T-helper 2 cell treated with Interferon-gamma antibody and Interleukin-4, amounts not matched to agents 100 ng/mL and 5 ng/mL, for 36 hours (primary cell): ENCODE data around the gene NR6A1. TPM values are rescaled to one million over a fixed set of nuclear protein-coding genes. Genes with fewer than 3 reads are reported as not detected.

Experiments
- intact Hi-C: fragments of 100-400 bp; cut with micrococcal nuclease; formaldehyde crosslinking; loops from one replicate; pipeline ENCODE4 v1.15.1; 2023
- total RNA-seq: library from RNA; stranded (reverse); gene quantifications from 2 replicates; pipeline ENCODE4 v1.2.3, GENCODE V29; 2022

The NR6A1 gene
- total RNA-seq, 1 donor from 2014 or later: 0.50 TPM

DNA sequence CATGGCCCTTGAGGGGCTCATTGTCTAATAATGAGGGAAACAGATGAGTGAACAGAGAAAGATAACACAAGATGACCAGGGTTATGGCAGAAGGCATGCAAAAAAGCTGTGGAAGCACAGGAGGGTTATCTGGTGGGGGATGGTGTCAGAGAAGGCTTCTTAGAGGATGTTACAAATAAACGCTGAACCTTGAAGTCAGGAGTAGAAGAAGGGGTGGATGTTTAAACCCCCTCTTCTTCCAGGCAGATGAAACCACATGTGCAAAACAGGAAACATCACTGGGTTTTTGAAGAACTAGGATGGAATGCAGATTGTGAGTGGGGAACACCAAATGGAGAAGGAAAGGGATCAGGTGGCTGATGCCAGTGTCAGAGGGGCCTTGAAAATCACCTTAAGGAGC lies 222.1 kb downstream of the NR6A1 start:
- intact Hi-C loops: no loop called here

DNA sequence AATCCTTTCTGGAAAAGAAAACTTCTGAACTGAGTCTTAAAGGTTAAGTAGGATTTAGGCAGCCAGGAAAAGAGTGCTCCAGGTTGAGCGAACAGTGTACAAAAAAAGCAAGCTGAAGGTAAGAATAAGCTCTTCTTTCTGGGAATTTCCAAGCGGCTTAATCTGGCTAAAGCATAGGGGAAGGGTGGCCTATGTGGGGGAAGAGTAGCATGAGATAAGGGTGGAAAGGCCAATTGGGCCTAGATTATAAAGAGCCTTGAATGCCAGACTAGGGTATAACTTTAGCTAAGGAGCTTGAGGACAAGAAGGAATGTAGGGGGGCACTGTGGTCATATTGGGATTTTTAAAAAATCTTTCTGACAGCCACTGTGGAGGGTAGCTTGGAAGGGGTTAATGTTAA lies 226.6 kb downstream of the NR6A1 start:
- intact Hi-C loops: no loop called here

DNA sequence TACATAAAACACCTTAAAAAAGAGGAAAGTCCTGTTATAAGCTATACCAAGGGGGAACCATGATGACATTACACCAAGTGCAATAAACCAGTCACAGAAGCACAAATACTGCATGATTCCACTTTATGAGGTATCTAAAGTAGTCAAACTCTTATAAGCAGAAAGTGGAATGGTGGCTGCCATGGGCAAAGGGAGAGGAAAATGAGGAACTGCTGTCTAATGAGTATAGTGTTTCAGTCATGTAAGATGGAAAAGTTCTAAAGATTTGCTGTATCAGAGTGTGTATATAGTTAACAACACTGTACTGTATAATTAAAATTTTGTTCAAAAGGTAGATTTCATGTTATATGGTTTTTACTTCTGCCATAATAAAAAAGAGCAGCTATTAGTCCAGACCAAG lies 229.3 kb downstream of the NR6A1 start:
- intact Hi-C loops: no loop called here

DNA sequence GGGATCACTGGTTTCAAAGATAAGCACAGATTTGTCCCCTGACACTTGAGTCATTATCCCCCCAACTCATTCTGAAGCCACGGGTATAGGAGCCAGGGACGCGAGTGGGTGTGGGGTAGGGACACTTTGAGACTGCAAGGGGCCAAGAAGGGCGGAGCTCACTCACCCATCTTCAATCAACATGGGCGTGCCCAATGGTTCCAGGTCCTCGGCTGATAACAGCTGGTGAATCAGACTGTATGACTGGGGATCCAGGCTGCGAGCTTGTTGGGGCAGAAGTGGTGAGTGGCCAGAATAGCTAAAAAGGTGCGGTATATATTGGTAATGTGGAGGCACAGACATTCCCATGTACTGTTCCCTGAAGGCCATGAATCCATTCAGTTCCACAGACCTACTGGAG lies 233.2 kb downstream of the NR6A1 start:
- intact Hi-C loops: loop anchor here (5.0 kb wide), 1 partner anchor 411 kb away; no protein-coding TSS in a partner anchor

DNA sequence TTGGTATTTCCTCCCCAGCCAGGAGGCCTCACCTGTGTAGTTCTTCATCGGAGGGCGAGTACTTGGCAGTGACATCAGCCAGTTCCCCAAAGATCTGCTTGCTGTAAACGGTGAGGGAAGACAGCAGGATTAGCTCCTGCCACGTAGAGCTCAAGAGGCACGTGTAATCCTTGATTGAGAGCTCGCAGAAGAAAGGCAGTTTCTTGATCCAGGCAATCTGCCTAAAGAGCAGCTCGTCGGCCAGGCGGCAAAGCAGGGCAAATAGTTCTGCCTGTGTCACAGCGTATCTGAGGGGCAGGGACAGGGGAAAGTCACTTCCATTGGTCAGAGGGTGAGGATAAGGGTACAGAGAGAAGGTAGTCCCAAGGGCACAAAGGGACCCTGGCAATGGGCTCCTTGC lies 235.3 kb downstream of the NR6A1 start:
- intact Hi-C loops: loop anchor here (1.0 to 5.0 kb wide), 2 partner anchors 117 to 409 kb away; no protein-coding TSS in a partner anchor

DNA sequence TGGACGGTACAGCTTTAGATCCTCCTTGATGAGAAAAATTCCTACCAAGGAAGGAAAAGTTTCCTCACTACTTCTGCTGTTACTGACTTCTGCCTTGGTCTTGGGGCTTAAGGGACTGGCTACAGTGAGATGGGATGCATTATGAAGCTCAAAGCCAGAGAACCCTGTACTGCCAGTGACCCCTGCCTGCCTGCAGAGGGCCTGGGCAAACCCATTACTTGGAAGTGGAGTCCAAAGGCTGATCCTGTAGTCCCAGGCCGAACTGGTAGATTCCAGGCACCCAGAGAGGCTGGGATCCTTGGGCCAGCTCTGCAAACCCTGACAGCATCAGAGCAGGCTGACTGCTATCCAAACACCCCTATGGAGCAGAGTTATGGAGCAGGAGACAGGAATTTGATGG lies 238.2 kb downstream of the NR6A1 start:
- intact Hi-C loops: no loop called here

DNA sequence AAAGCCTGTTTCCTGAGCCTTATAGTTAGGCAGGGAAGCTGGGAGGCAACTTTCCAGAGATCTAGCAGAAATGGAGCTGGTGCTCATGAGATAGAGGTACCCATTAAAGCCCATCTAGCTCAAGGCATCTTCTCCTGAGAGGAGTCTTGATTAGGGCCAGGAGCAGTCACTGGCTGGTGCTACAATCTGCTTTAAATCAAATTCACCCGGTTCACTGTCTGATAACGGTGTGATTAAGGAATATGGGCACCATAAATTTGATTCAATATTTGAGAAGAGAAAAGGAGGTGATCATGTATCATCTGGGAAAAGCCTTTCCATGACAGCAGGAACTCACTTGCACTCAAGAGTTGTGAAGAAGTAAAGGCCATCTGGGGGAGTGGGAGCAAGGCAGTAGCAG lies 240.0 kb downstream of the NR6A1 start:
- intact Hi-C loops: no loop called here

DNA sequence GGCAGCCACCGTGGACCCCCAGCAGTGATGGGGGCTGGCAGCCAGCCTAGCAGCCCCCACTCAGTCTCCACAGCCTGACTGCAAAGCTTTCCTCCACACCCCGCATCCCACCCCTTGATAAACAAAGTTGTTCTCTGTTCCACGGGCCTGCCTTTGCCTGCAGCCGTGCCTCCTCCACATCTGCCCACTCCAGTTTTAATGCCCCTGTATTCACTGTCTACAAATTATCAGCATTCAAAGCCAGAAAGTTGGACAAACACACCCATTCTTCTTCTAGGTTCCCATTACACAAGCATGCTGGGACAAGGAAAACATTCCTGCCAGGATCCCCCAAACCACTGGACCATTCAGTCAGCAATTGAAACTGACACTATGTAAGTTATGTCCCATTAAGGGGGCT lies 240.9 kb downstream of the NR6A1 start:
- intact Hi-C loops: no loop called here

DNA sequence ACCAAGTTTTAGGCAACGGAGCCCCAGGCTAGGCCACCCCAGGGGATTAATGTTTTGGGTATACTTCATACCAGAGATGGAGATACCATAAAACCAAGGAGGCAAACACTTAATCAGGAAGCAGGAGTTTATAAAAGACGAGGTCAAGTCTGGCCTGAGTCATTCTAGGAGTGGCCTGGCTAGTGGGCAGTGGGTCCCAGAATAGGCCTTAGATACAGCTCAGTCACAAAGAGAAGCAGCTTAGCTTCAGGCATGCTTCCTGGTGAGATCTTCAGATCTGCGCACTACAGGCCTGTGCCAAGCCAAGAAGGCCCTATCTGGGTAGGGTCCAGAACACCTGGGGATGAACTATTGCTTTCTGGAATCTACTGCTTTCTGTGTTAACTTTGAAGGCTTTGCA lies 243.3 kb downstream of the NR6A1 start:
- intact Hi-C loops: no loop called here

DNA sequence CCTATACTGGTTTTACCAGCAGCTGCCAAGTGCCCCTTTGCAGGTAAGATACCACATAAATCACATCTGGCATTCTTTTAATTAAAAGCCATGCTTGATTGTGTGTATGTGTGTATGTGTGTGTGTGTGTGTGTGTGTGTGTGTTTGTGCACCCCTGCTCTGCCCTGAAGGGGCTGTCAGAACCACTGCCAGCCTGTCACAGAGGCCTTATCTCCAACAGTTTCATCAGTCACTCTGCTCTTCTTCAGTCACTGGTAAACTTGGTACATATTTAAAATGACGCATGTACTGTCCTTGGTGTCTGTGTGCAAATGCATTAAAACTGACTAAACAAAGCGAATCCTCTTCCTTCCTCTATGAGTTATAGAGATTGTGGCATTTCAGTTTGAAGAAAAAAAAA lies 244.9 kb downstream of the NR6A1 start:
- intact Hi-C loops: no loop called here

DNA sequence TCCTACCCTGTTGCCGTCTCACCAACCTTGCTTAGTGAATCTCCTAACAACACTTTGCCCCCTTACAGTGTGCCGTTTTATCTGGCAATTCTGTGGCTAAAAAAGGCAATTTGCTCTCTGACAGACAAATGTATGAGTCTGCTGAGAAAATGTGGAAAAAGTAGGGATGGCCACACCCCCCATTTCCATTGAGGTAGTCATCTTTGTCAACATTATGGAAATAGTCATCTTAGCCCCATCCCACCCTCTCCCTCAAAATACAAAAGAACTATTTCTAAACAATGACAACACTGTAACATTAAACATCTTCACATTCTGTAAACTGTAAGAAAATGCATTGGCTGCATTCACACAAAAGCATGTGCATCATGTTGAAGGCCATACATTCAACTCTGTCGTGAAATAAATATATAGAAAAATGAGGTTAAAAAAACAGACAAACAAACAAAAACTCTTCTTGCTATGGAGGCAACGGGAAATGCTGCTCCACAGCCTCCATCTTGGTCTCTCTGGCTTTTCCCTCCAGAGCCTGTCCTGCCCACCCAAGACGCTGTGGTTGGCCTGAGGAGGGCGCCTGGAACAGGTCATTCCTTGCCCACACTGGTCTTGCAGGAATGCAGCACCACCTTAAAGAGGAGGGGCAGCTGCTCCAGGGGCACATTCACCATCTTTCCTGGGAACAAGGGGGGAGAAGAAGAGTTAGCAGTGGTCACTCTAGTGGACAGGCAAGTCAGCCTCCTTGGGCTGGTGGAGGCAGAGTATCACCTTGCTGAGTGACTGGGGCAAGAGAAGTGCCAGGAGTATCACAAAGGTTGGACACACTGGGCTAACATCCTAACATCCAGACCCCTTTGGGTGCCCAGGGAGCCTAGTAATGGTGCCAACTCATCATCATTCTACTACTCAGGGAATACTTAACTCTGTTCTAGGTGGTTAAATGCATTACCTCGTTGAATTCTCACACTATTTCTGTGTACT lies 248.7 kb downstream of the NR6A1 start:
- intact Hi-C loops: no loop called here

DNA sequence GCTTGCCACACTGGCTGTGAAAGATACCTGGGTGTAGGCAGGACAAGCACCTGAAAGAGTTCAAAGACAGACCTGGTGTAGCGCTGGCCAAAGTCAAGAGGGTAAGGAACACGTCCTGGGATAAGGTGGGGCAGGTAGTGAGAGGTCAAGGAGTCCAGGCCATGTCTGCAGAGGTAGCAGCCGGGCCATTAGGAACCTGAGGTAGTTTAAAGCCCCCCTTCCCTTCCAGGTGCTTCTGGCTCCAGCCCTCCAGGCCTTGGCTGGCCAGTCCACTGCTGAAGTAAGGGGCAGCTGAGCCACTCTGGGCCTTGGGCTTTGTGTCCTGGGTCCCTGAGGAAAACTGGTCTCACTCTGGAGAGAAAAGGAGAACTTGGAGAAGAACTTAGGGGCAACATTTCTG lies 250.0 kb downstream of the NR6A1 start:
- intact Hi-C loops: no loop called here

DNA sequence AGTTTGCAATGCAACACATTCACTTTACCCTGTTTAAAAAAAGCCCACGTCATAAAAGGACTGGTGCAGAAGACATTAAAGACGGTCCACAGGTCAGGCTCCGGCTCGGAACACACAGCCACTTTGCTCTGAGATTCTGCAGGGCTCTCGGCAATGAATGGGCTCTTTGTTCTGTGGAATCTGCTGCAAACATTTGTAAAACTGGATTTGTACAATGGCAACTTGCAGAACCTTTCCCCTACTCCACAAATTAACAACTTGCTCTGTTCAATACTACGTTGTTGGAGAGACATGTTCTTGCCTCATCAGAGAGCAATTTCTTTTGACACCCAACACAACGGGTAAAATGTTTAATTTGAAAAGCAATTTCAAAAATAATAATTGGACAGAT lies 250.9 kb downstream of the NR6A1 start:
- intact Hi-C loops: no loop called here

DNA sequence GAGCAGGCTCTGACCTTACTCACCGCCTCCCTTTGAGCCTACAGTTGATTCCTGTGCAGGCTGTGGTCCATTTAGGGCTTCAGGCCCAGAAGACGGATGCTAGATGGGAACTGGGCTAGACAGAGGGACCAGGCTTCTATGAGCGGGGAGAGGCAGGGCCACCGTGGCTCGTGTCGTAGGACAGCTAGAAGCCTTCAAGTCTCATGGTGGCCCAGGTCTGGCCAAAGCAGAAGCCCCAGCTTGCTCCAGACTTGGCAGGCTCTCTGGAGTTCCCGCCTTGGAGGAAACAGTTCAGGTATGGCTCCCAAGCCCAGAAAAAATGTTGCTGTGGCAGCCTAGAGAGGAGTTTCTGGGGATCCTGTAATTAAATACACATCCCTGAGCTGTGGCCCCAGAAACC lies 253.0 kb downstream of the NR6A1 start:
- intact Hi-C loops: no loop called here

DNA sequence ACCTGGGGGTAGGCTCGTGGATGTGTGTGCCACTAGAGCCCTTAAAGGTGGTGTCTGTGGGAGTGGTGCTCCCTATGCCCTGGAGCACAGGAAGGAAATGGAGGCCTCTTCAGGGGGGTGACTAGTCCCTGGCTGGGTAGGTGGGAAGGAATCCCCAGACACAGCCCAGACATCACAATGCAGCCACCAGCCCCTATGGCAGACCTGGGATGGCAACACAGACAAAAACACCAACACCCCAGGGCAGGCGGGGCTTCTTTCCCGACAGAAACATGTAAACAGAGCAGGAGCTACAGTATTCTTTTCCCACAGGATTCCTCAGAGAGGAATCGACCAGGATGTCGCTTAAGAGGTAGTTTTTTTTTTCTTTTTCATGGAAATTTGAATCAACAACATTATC lies 253.5 kb downstream of the NR6A1 start:
- intact Hi-C loops: no loop called here

DNA sequence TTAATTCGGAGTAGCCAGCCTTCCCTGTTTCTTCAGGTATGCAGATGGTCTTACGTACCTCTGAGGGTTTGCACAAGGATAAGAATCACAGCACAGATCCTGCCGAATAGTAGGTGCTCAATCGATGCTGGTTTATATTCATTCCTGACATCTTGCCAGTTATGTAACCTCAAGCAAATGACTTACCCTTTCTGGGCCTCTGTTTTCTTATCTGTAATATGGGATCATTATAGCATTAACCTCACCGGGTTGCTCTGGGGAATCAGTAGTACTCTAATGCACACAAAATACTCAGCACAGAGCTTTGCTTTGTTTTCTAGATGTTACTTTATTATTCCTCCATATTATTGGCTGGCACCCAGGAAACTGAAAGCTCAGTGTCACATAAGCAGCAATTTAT lies 256.2 kb downstream of the NR6A1 start:
- intact Hi-C loops: no loop called here

DNA sequence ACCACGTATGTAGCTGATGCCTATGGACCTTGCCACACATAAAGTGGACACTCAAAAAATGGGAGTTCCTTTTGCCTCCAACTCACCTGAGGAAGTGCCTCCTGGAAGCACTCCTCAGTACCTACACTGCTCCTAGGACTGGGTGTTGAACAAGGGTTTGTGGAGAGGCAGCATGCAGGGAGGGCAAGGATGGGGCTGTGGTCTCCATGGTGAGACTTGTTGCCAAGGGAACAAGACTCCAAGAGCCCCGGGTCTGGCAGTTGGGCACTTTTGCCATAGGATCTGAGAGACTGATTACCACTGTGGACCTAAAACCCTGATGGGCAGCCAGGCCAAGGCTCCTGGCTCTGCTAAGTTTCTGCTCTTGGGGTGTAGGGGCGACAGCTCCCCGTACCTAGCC lies 257.0 kb downstream of the NR6A1 start:
- intact Hi-C loops: no loop called here

DNA sequence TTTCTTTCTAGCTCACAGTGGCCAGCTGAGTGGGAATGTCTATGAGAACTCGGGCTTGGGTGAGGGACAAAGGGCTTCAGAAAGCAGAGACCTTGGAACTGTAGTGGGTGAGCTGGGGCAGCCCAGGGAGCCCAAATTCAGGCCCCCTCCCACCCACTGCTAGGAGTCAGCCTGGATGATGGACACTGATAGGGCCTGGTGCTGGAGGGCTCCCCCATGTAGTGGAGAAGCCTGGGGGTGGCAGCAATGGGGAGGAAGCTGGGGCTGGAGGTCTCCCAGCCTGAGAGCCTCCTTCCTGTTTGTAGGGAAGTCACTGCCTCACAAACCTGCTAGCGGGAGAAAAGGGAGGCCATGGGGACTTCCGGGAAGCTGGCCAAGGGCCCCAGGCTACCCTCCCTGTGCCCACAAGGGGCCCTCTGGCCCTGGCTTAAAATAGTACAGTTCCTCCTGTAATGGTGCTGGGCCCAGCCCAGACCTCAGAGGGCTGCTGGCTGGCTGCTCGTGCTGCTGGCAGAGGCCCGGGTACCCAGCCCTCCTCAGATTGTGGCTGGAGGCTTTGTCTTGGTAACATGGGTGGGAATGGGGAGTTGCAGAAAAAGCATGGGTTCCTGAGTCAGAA lies 257.6 kb downstream of the NR6A1 start:
- intact Hi-C loops: no loop called here

DNA sequence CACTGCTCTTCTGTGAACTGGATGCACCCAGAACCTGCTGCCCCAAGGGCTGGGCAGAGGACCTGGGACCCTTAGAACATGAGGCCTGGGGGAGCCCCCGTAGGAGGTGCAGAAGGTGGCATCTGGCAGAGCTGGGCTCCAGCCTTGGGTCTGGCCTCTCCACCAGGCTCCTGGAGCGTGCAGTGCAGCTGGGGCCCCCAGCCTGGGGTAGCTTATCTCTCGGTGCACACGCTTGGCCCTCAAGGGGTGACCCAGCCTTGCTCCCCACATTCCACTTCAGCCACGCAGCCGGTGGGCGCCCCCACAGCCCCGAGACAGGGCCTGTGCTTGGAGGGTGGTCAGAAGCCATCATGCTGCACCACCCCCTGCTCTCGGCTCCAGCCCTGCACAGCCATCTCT lies 258.3 kb downstream of the NR6A1 start:
- intact Hi-C loops: no loop called here

DNA sequence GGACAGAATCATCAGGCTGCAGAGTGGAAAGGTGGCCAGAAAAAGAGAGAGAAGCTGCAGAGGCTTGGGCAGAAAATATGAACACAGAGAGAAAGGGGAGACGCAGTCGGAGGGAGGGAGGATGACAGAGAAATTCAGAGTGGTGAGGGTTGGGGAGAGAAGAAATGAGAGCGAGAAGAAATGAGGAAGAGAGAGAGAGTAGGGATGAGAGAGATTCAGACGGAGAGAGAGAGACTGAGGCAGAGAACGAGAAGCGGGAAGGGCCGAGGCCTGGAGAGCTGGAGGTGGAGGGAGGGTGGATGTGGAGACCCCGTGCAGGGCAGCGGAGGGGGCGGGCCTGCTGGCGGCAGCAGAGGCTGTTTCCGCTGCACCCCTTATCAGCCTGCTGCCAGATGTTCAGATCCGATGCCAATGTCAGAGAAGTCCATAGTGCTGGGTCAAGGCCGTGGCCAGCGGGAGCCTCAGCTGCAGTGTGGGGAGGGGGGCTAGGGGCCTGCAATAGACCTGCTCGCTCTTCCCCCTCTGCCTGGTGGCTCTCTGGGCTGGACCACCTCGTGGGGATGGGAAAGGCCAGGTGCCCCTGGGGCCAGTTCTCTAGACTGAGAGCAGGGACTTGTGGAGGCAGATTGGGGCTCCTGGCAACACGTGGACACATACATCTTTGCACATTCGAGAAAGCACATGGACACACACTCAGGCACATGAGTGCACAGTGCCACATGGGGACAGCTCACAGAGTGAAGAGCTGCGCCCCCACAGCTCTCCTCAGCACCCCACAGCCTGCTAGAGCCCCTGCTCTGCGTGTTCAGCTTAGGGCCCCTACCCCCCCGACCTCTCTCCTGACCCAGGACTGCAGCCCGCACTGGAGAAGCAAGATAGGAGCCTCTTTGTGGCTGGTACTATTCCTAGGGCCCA lies 259.0 kb downstream of the NR6A1 start:
- intact Hi-C loops: no loop called here

DNA sequence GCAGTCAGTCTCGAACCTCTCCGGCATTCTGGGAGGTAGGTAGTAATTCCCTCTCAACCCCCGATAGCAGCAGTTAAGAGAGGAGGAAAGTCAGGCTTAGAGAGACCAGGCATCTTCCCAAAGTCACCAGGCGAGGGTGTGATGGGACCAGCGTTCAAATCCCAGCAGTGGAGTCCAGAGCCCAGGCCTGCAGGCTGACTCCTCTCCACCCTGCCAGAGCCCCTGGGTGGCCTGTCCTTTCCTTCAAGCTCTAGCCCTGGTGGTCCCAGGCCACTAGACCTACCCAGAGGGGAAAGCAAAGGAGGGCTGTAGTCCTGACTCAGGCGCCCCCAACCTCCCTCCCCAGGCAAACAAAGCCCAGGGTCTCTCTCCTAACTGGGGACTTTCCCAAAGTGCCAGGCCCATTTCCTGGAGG lies 259.7 kb downstream of the NR6A1 start:
- intact Hi-C loops: no loop called here
